K562 (cell line): ENCODE measurements around the gene COMP. TPM values are rescaled to one million over a fixed set of nuclear protein-coding genes. Genes with fewer than 3 reads are reported as not detected.

Experiments
- ATF7 ChIP-seq: fragments of 450-650 bp; IDR thresholded peaks from 2 replicates; pipeline ENCODE4 v1.7.1; 2014; ENCODE audit warnings: mild to moderate bottlenecking, moderate library complexity
- DNMT1 ChIP-seq: fragments of 450-650 bp; IDR thresholded peaks from 2 replicates; pipeline ENCODE4 v1.6.1; 2016; ENCODE audit warnings: antibody characterized with exemption, mild to moderate bottlenecking
- GTF2F1 ChIP-seq: IDR thresholded peaks from 2 replicates; pipeline ENCODE4 v1.6.1; 2011; ENCODE audit warnings: low read depth, low read length, improper control_type of control experiment
- MGA ChIP-seq: fragments of 450-650 bp; IDR thresholded peaks from 2 replicates; pipeline ENCODE4 v1.6.1; 2016; ENCODE audit warnings: mild to moderate bottlenecking, moderate library complexity
- RBM22 ChIP-seq: fragments of 200-400 bp; formaldehyde crosslinking; IDR thresholded peaks from 2 replicates; pipeline ENCODE4 v1.6.1; 2018; ENCODE audit warnings: low read length, low read depth; ENCODE audit not compliant: poor library complexity, severe bottlenecking
- SP2 ChIP-seq: IDR thresholded peaks from 2 replicates; pipeline ENCODE4 v1.6.1; 2011; ENCODE audit warnings: mild to moderate bottlenecking, low read depth, low read length, moderate library complexity; ENCODE audit not compliant: poor library complexity, severe bottlenecking; ENCODE audit errors: extremely low read depth
- STAT6 ChIP-seq: sonication (generic); formaldehyde crosslinking; IDR thresholded peaks from 2 replicates; pipeline ENCODE4 v1.8.1; 2023; ENCODE audit warnings: mild to moderate bottlenecking, missing genetic modification reagents
- THRA ChIP-seq: fragments of 450-650 bp; IDR thresholded peaks from 2 replicates; pipeline ENCODE4 v1.6.1; 2017; ENCODE audit warnings: mild to moderate bottlenecking, moderate library complexity
- ZFP30 ChIP-seq: fragments of 250-450 bp; sonication (Bioruptor Pico); IDR thresholded peaks from 2 replicates; pipeline ENCODE4 v1.8.0; 2022; ENCODE audit warnings: moderate library complexity, mild to moderate bottlenecking, inconsistent platforms, borderline replicate concordance
- ZNF41 ChIP-seq: fragments of 250-450 bp; sonication (Bioruptor Pico); conservative IDR thresholded peaks from 2 replicates; pipeline ENCODE4 v1.4.0; 2020; ENCODE audit warnings: mild to moderate bottlenecking
- polyA plus RNA-seq, 8 experiments: library from polyadenylated mRNA; depleted of rRNA in 4 of 8; stranded (reverse) in 5 of 8; unstranded in 3 of 8; fragments of >200 nt; fragmentation: Nextera tagmentation in 2 of 8; fragmentation: Illumina TruSeq in 1 of 8; extraction: Ambion mirVana in 2 of 8; extraction: Trizol in 1 of 8; gene quantifications; 2 replicates each; pipeline versions ENCODE4 v1.2.1 to v1.2.3, GENCODE V29; 2011 to 2014; ENCODE audit warnings: inconsistent platforms in 1 of 8, missing spikeins in 1 of 8
- total RNA-seq, 7 experiments: library from RNA; depleted of rRNA in 6 of 7; stranded (reverse); fragments of >200 nt in 6 of 7; fragmentation: Illumina TruSeq in 2 of 7; extraction: Trizol in 2 of 7; gene quantifications; 2 replicates each; pipeline versions ENCODE4 v1.2.1 to v1.2.3, GENCODE V29; 2011 to 2021; ENCODE audit warnings: low replicate concordance in 1 of 7

The COMP gene
- total and polyA plus RNA-seq, 9 of the 15 experiments (the other 6 are each of a cell fraction or from before 2014, with no cell fraction given), result 0.07 TPM; not detected in 8

GRCh38 chr19:18831524-18832305 is 40.6 kb upstream of the COMP start, which contains the start of gene UPF1 (continued):
- TF ChIP-seq MGA, result no peak
- no peak for TF ChIP-seq DNMT1
- peak; percentile 57; the same call in 1 of the 2 replicates for TF ChIP-seq ATF7
- no peak for TF ChIP-seq RBM22
- no peak for TF ChIP-seq ZNF41 (CRISPR knock-in tag)
- no peak for TF ChIP-seq SP2
- TF ChIP-seq GTF2F1, result no peak
- no peak for TF ChIP-seq THRA
- TF ChIP-seq STAT6 (CRISPR knock-in tag), result 0 out of 2 replicates have a peak, but pooled peaks have one; percentile 18
- TF ChIP-seq ZFP30 (CRISPR knock-in tag), result no peak
